H1 (cell line): Measurements from ENCODE around the gene NHEJ1. TPM values are rescaled to one million over a fixed set of nuclear protein-coding genes. Genes with fewer than 3 reads are reported as not detected.

Source experiments
- CTCF ChIA-PET: fragments of 300-600 bp; sonication (Branson Sonifier 250); formaldehyde crosslinking; loops from one replicate; lab custom pipeline; 2021; ENCODE audit not compliant: partially characterized antibody; lab: Charles Lee
- POLR2A ChIA-PET: fragments of 300-600 bp; sonication (Branson Sonifier 250); formaldehyde crosslinking; loops from one replicate; lab custom pipeline; 2021; ENCODE audit warnings: inconsistent platforms; ENCODE audit not compliant: partially characterized antibody; lab: Charles Lee
- DNase-seq, 2 experiments: peaks; one replicate each; pipeline versions ENCODE4 v3.0.0 to v3.0.0-alpha.2; 2010 to 2022; ENCODE audit warnings: low spot score in 2 of 2, low read depth in 1 of 2, mixed read lengths in 1 of 2
- FAIRE-seq: peaks from 2 replicates; lab custom pipeline; 2011; peaks lifted over from hg19 to GRCh38; lab: Jason Lieb, UNC
- H2AFZ ChIP-seq: 2 replicates; pipeline ENCODE4 v1.8.1; 2012; ENCODE audit warnings: low read length, inconsistent platforms
- H2AK5ac ChIP-seq: 2 replicates; pipeline ENCODE4 v1.6.1; 2013; ENCODE audit warnings: low read depth, low read length
- H2BK120ac ChIP-seq: replicated peaks from 2 replicates; pipeline ENCODE3; 2013; ENCODE audit warnings: low read depth, low read length, inconsistent platforms
- H2BK12ac ChIP-seq: 2 replicates; pipeline ENCODE4 v1.6.1; 2013; ENCODE audit warnings: low read depth, low read length
- H2BK15ac ChIP-seq: 2 replicates; pipeline ENCODE4 v1.6.1; 2013; ENCODE audit warnings: low read length
- H2BK20ac ChIP-seq: 2 replicates; pipeline ENCODE4 v1.6.1; 2013; ENCODE audit warnings: low read length
- H2BK5ac ChIP-seq: 2 replicates; pipeline ENCODE4 v1.6.1; 2013; ENCODE audit warnings: low read depth, low read length
- H3K14ac ChIP-seq: 2 replicates; pipeline ENCODE4 v1.6.1; 2013; ENCODE audit warnings: inconsistent platforms; ENCODE audit not compliant: insufficient read length
- H3K18ac ChIP-seq: 2 replicates; pipeline ENCODE4 v1.6.1; 2013; ENCODE audit warnings: low read length; ENCODE audit errors: extremely low read depth
- H3K23ac ChIP-seq: 2 replicates; pipeline ENCODE4 v1.6.1; 2013; ENCODE audit warnings: inconsistent platforms; ENCODE audit not compliant: insufficient read length
- H3K23me2 ChIP-seq: 2 replicates; pipeline ENCODE4 v1.6.1; 2013; ENCODE audit warnings: low read depth, low read length
- H3K27ac ChIP-seq: 2 replicates; pipeline ENCODE4 v1.6.1; 2011; ENCODE audit warnings: low read depth, low read length, inconsistent platforms
- H3K27me3 ChIP-seq, 4 experiments: replicated peaks in 1 of 4; 1 replicate in 1 of 4; 2 replicates in 3 of 4; pipeline versions ENCODE4 v1.6.1 to v1.8.1; 2011 to 2013; ENCODE audit warnings: low read length in 3 of 4, mild to moderate bottlenecking in 3 of 4, inconsistent platforms in 2 of 4, mixed read lengths in 2 of 4, moderate library complexity in 1 of 4; ENCODE audit not compliant: control insufficient read depth in 3 of 4, insufficient read depth in 3 of 4; ENCODE audit errors: extremely low read depth in 1 of 4
- H3K36me3 ChIP-seq, 4 experiments: 2 replicates each; pipeline versions ENCODE4 v1.6.1 to v1.8.1; 2011 to 2013; ENCODE audit warnings: mild to moderate bottlenecking in 4 of 4, low read length in 3 of 4, moderate library complexity in 2 of 4, control low read depth in 1 of 4, inconsistent platforms in 1 of 4; ENCODE audit not compliant: insufficient read depth in 4 of 4, control insufficient read depth in 2 of 4
- H3K4ac ChIP-seq: replicated peaks from 2 replicates; pipeline ENCODE3; 2013; ENCODE audit warnings: low read length, low read depth, mixed read lengths, inconsistent platforms; ENCODE audit not compliant: insufficient read length
- H3K4me1 ChIP-seq, 4 experiments: replicated peaks in 1 of 4; 1 replicate in 1 of 4; 2 replicates in 3 of 4; pipeline versions ENCODE4 v1.6.1 to v1.8.1; 2011 to 2013; ENCODE audit warnings: low read length in 3 of 4, inconsistent platforms in 2 of 4, mixed read lengths in 1 of 4; ENCODE audit not compliant: insufficient read depth in 4 of 4, control insufficient read depth in 3 of 4
- H3K4me2 ChIP-seq, 2 experiments: 2 replicates each; pipeline versions ENCODE4 v1.6.1 to v1.8.1; 2011 to 2013; ENCODE audit warnings: low read depth in 2 of 2, low read length in 2 of 2, control low read depth in 1 of 2, inconsistent platforms in 1 of 2, mild to moderate bottlenecking in 1 of 2; ENCODE audit not compliant: insufficient read depth in 1 of 2
- H3K4me3 ChIP-seq, 4 experiments: fragments of 200-600, 300-600 bp in 1 of 4; sonication (generic), shearing (Covaris generic), sonication (Bioruptor Twin) in 1 of 4; 2 replicates each; pipeline versions ENCODE4 v1.5.1 to v1.8.1; 2011 to 2016; ENCODE audit warnings: low read length in 4 of 4, low read depth in 3 of 4, control low read depth in 2 of 4, inconsistent platforms in 2 of 4, mild to moderate bottlenecking in 2 of 4, mixed read lengths in 1 of 4, moderate library complexity in 1 of 4; ENCODE audit not compliant: insufficient read depth in 2 of 4; ENCODE audit errors: extremely low read depth in 1 of 4
- H3K56ac ChIP-seq: replicated peaks from 2 replicates; pipeline ENCODE3; 2013; ENCODE audit warnings: low read depth, mild to moderate bottlenecking, mixed read lengths, low read length, inconsistent platforms; ENCODE audit not compliant: insufficient read length
- H3K79me1 ChIP-seq: 2 replicates; pipeline ENCODE4 v1.6.1; 2013; ENCODE audit warnings: low read depth, low read length, control low read depth
- H3K79me2 ChIP-seq, 2 experiments: 2 replicates each; pipeline versions ENCODE4 v1.6.1 to v1.8.1; 2012 to 2013; ENCODE audit warnings: low read length in 2 of 2, mild to moderate bottlenecking in 2 of 2, inconsistent platforms in 1 of 2; ENCODE audit not compliant: insufficient read depth in 2 of 2, control insufficient read depth in 1 of 2
- H3K9ac ChIP-seq, 4 experiments: replicated peaks in 1 of 4; 1 replicate in 1 of 4; 2 replicates in 3 of 4; pipeline versions ENCODE4 v1.6.1 to v1.8.1; 2011 to 2013; ENCODE audit warnings: low read depth in 3 of 4, low read length in 3 of 4, control low read depth in 2 of 4, mild to moderate bottlenecking in 2 of 4, moderate library complexity in 2 of 4, inconsistent platforms in 1 of 4; ENCODE audit errors: extremely low read depth in 1 of 4
- H3K9me3 ChIP-seq, 2 experiments: 2 replicates each; pipeline versions ENCODE4 v1.6.1 to v1.8.1; 2012 to 2013; ENCODE audit warnings: mild to moderate bottlenecking in 2 of 2, moderate library complexity in 2 of 2, control low read depth in 1 of 2, inconsistent platforms in 1 of 2, low read depth in 1 of 2, low read length in 1 of 2, mixed read lengths in 1 of 2; ENCODE audit not compliant: insufficient read depth in 2 of 2
- H4K20me1 ChIP-seq, 2 experiments: replicated peaks in 1 of 2; 2 replicates each; pipeline versions ENCODE3 to v1.8.1; 2011 to 2013; ENCODE audit warnings: inconsistent platforms in 2 of 2, low read length in 2 of 2, mild to moderate bottlenecking in 1 of 2; ENCODE audit not compliant: insufficient read depth in 2 of 2, control insufficient read depth in 1 of 2
- H4K5ac ChIP-seq: 2 replicates; pipeline ENCODE4 v1.6.1; 2013; ENCODE audit warnings: low read length, low read depth, mixed read lengths, inconsistent platforms; ENCODE audit not compliant: insufficient read length
- H4K8ac ChIP-seq: 2 replicates; pipeline ENCODE4 v1.8.0; 2013; ENCODE audit warnings: mild to moderate bottlenecking, moderate library complexity, low read length, inconsistent platforms; ENCODE audit not compliant: insufficient read depth; ENCODE audit errors: extremely low read depth
- H4K91ac ChIP-seq: replicated peaks from 2 replicates; pipeline ENCODE3; 2013; ENCODE audit warnings: low read length, mixed read lengths, inconsistent platforms; ENCODE audit not compliant: insufficient read length
- POLR2AphosphoS5 ChIP-seq: IDR thresholded peaks from 2 replicates; pipeline ENCODE4 v1.6.1; 2011; ENCODE audit warnings: low read depth, low read length
- WGBS, 2 experiments: shearing (Covaris generic) in 1 of 2; methylation state at CpG; one replicate each; pipeline versions ENCODE4 v1.1.6 to v1.1.7; 2013 to 2015; ENCODE audit warnings: low lambda C conversion rate in 2 of 2, mixed read lengths in 2 of 2, inconsistent platforms in 1 of 2, low coverage in 1 of 2, missing lambda C conversion rate in 1 of 2; ENCODE audit not compliant: insufficient replicate concordance in 2 of 2, insufficient coverage in 1 of 2, insufficient read length in 1 of 2; ENCODE audit errors: extremely low coverage in 1 of 2, missing lambda C conversion rate in 1 of 2; 5-methylcytosine and 5-hydroxymethylcytosine counted together
- polyA plus RNA-seq, 7 experiments: library from polyadenylated mRNA; depleted of rRNA in 3 of 7; stranded (reverse) in 5 of 7; unstranded in 2 of 7; fragments of >200 nt in 5 of 7; fragments of 200-250 nt in 2 of 7; gene quantifications; 1 replicate in 5 of 7; 2 replicates in 1 of 7; 4 replicates in 1 of 7; pipeline versions ENCODE4 v1.2.1 to v1.2.3, GENCODE V29; 2011 to 2013; ENCODE audit warnings: missing spikeins in 2 of 7, mixed read lengths in 2 of 7
- total RNA-seq: library from RNA; stranded (reverse); fragmentation: NEBNext Ultra II Directional; extraction: Animal tissue kit (Norgen Biotek cat#: 25700); gene quantifications from 2 replicates; pipeline ENCODE4 v1.2.1, GENCODE V29; 2021

NHEJ1 gene
- total and polyA plus RNA-seq, 2 of the 8 experiments (the other 6 are each of a cell fraction or from before 2014, with no cell fraction given), result 22.7 to 24.1 TPM

DNA sequence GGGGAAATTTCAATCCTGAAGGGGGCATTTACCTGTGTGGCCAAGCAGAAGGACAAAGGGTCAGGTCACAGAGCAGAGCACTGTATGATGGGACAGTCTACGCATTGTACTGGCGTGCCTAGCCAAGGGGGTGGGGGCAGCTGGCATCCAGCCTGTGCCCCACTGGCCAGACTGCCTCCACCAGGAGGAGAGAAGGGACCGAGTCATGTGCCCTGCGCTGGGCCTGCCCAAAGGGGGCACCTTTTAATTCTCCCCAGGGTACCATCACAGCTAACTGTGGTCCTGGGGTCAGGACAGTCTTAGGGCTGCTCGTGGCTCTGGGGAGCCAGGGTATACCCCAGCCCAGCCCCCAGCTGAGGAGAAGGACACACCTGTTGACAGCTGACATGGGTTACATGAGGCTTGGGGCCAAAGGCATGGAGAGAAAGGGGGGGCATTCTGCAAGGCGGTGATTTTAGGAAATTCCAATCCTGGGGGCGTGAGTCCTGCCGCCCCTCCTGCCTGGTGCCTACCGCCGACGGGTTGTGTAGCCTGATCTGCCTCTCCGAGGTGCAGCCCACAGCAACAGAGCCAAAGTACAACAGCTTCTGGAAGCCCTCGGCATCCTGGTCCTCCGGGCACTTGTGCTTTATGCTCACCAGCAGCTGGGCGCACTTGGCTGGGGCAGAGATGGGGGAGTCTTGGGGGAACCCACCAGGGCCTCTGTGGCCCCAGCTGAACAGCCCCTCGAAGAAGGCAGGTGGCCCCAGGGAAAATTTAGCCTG is 130.3 kb downstream of the NHEJ1 start:
- H3K4ac ChIP-seq, result no peak overlapping the region
- POLR2A ChIA-PET, result interaction anchor here (1.0 kb wide), 1 partner anchor 9 kb away, joined by 3 read pairs; no protein-coding TSS in a partner anchor
- H3K14ac ChIP-seq, result no peak overlapping the region
- no peak overlapping the region for H2BK15ac ChIP-seq
- no peak overlapping the region for H2AK5ac ChIP-seq
- no peak overlapping the region for H3K27ac ChIP-seq
- no peak overlapping the region for H4K91ac ChIP-seq
- no peaks in the 10 kb centered on the region for H3K79me1 ChIP-seq
- no peak overlapping the region for H3K23ac ChIP-seq
- H3K9me3 ChIP-seq, result no peaks in the 10 kb centered on the region
- no peak overlapping the region for H2BK120ac ChIP-seq
- no peak overlapping the region for H3K9ac ChIP-seq
- WGBS, 2 experiments, result 88% methylated on average over 16 of the region's 16 CpGs; no CpG with 5 or more reads in 1 of the 2 experiments
- H3K4me1 ChIP-seq, result peaks cover 0 to 3% (median under 1%) of the 10 kb centered on the region in 4 experiments; a peak in 2 of 7 replicates
- 0 out of 2 replicates have a peak overlapping the region, but pooled peaks have one; percentile 96 for H2AFZ ChIP-seq
- H3K23me2 ChIP-seq, result no peaks in the 10 kb centered on the region
- FAIRE-seq, result no peak
- H3K36me3 ChIP-seq, result no peaks in the 10 kb centered on the region
- no peaks in the 10 kb centered on the region for H3K79me2 ChIP-seq
- H4K5ac ChIP-seq, result no peak overlapping the region
- H4K20me1 ChIP-seq, result peaks cover 0 to 2% of the 10 kb centered on the region in 2 experiments
- no peak overlapping the region for H3K4me2 ChIP-seq
- DNase-seq, result no peak
- no peak overlapping the region for H3K56ac ChIP-seq
- H2BK20ac ChIP-seq, result no peak overlapping the region
- no peak overlapping the region for H4K8ac ChIP-seq
- H2BK12ac ChIP-seq, result no peak overlapping the region
- no peak overlapping the region for H2BK5ac ChIP-seq
- CTCF ChIA-PET, result interaction anchor here (0.6 to 45.5 kb wide), 43 partner anchors 9 to 374 kb away, joined by 3 to 1006 read pairs (median 5); partner anchors contain the start of genes CFAP65, CRYBA2, IHH and NHEJ1
- H3K27me3 ChIP-seq, result no peaks in the 10 kb centered on the region; a peak in 1 of 7 replicates
- H3K18ac ChIP-seq, result no peak overlapping the region
- no peak overlapping the region for H3K4me3 ChIP-seq
- no peak for TF ChIP-seq POLR2AphosphoS5
